ENCODE data around the gene MCF2L. TPM values are rescaled to one million over a fixed set of nuclear protein-coding genes. Genes with fewer than 3 reads are reported as not detected.

The MCF2L gene
- total RNA-seq, 1 experiment from 2014 or later: 9.5 TPM

DNA sequence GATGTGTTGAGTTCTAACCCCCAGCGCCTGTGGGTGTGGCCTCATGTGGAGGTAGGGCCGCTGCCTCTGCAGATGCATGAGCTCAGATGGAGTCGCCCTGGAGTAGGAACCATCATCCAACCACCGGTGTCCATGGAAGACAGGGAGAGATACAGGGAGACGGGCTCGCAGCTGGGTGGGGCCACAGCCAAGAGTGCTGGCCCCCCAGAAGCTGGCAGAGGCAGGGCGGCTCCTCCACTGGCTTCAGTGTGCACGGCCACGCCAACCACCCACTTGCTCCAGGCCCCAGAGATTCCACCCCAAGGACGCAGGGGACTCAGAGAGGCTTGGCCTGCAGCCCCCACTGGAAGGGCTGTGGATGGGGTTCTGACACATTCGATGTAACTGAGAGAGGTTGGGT is 5.4 kb upstream of the MCF2L start:
- Histone ChIP-seq H3K9me3 (ENCODE audit: low read depth, low read length, poor library complexity, severe bottlenecking) (no peaks in the 10 kb centered on the region), H3K4me3 (ENCODE audit: low read depth, low read length, poor library complexity, severe bottlenecking) (no peak overlapping the region), H3K36me3 (ENCODE audit: insufficient read depth, low read length, poor library complexity, severe bottlenecking) (no peaks in the 10 kb centered on the region), H3K27ac (ENCODE audit: low read depth, low read length, poor library complexity, severe bottlenecking) (no peak overlapping the region), H3K4me1 (ENCODE audit: insufficient read depth, low read length, poor library complexity, severe bottlenecking) (peaks cover 3% of the 10 kb centered on the region), H3K27me3 (replicated peaks; ENCODE audit: insufficient read depth, low read depth, low read length, poor library complexity) (peaks cover 30% of the 10 kb centered on the region)
- TF ChIP-seq, protein P1, sequence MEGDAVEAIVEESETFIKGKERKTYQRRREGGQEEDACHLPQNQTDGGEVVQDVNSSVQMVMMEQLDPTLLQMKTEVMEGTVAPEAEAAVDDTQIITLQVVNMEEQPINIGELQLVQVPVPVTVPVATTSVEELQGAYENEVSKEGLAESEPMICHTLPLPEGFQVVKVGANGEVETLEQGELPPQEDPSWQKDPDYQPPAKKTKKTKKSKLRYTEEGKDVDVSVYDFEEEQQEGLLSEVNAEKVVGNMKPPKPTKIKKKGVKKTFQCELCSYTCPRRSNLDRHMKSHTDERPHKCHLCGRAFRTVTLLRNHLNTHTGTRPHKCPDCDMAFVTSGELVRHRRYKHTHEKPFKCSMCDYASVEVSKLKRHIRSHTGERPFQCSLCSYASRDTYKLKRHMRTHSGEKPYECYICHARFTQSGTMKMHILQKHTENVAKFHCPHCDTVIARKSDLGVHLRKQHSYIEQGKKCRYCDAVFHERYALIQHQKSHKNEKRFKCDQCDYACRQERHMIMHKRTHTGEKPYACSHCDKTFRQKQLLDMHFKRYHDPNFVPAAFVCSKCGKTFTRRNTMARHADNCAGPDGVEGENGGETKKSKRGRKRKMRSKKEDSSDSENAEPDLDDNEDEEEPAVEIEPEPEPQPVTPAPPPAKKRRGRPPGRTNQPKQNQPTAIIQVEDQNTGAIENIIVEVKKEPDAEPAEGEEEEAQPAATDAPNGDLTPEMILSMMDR (conservative IDR thresholded peaks at IDR 0.05; ENCODE audit: low read depth, low read length): no peak
- TF ChIP-seq EZH2 (IDR thresholded peaks at IDR 0.05; ENCODE audit: borderline replicate concordance, low read depth, low read length, poor library complexity, severe bottlenecking): no peak
- DNase-seq (ENCODE audit: low spot score): no peak
- intact Hi-C loops (cut with micrococcal nuclease; ENCODE audit: unreplicated experiment): no loop called here
- BruUV-seq (replicated peaks): no TSS peak
- POLR2A ChIA-PET (ENCODE audit: low non-redundant PET): no interaction called here
- CTCF ChIA-PET: no interaction called here

DNA sequence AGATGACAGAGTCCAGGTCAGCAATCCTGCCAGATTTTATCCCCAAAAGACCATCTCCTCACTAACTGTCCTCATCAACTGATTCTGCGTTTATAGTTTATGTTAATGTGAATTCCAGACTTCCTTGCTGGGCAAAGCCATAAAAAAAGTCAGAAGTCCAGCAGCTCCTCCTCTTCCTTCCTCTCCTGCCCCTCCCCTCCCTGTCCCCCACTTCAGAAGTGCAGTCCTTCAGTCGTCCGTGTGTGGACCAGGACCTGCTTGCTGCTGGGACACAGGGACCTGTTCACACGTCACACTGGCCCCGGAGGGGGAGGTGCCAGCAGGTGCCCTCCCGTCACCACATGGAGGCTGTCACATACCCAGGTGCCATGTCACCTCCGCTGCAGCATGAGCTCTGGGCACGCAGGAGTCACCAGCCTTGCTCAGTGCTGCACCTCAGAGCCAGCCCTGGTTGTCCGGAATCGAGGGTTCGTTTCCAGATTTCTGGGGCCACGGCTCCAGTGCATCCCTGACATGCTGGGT is 4.0 kb upstream of the MCF2L start:
- DNase-seq (ENCODE audit: low spot score): no peak
- peaks cover 44% of the 10 kb centered on the region for H3K27me3 ChIP-seq (replicated peaks; ENCODE audit: insufficient read depth, low read depth, low read length, poor library complexity)
- CTCF ChIA-PET: no interaction called here
- no peak overlapping the region for H3K4me3 ChIP-seq (ENCODE audit: low read depth, low read length, poor library complexity, severe bottlenecking)
- peaks cover 5% of the 10 kb centered on the region for H3K4me1 ChIP-seq (ENCODE audit: insufficient read depth, low read length, poor library complexity, severe bottlenecking)
- no peaks in the 10 kb centered on the region for H3K36me3 ChIP-seq (ENCODE audit: insufficient read depth, low read length, poor library complexity, severe bottlenecking)
- intact Hi-C loops (cut with micrococcal nuclease; ENCODE audit: unreplicated experiment): no loop called here
- POLR2A ChIA-PET (ENCODE audit: low non-redundant PET): no interaction called here
- H3K9me3 ChIP-seq (ENCODE audit: low read depth, low read length, poor library complexity, severe bottlenecking): no peaks in the 10 kb centered on the region
- no peak for TF ChIP-seq EZH2 (IDR thresholded peaks at IDR 0.05; ENCODE audit: borderline replicate concordance, low read depth, low read length, poor library complexity, severe bottlenecking)
- TF ChIP-seq, protein P1 (conservative IDR thresholded peaks at IDR 0.05; ENCODE audit: low read depth, low read length): no peak
- no peak overlapping the region for H3K27ac ChIP-seq (ENCODE audit: low read depth, low read length, poor library complexity, severe bottlenecking)
- no TSS peak for BruUV-seq (replicated peaks)

DNA sequence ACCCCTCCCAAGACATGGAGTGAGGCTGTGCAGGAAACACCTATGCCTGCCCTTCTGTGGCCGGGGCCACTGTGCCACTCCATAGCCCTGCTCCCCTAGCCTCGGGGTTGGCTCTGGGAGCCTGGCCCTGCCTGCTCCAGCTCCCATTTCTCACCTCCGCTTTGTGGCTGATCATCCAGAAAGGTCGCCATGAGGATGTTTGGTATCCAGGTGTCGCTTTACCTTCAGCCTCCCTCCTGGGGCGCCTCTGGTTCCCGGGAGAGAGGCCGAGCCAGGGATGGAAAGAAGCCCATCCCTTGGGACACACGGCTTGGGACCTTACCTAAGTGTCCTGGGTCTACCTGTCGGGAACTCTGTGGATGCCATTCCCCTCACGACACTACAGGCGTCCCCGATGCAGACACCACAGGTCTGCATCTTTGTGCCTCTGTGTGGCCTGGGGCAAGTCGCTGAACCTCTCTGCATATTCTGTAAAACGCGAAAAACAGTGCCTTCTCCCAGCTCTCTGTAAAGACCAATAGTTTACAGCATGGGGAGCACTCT is 3.4 kb upstream of the MCF2L start:
- no peak for TF ChIP-seq EZH2 (IDR thresholded peaks at IDR 0.05; ENCODE audit: borderline replicate concordance, low read depth, low read length, poor library complexity, severe bottlenecking)
- TF ChIP-seq, protein P1 (conservative IDR thresholded peaks at IDR 0.05; ENCODE audit: low read depth, low read length): no peak
- DNase-seq (ENCODE audit: low spot score): no peak
- Histone ChIP-seq H3K4me3 (ENCODE audit: low read depth, low read length, poor library complexity, severe bottlenecking) (no peak overlapping the region), H3K27ac (ENCODE audit: low read depth, low read length, poor library complexity, severe bottlenecking) (no peak overlapping the region), H3K4me1 (ENCODE audit: insufficient read depth, low read length, poor library complexity, severe bottlenecking) (peaks cover 5% of the 10 kb centered on the region), H3K27me3 (replicated peaks; ENCODE audit: insufficient read depth, low read depth, low read length, poor library complexity) (peaks cover 50% of the 10 kb centered on the region), H3K36me3 (ENCODE audit: insufficient read depth, low read length, poor library complexity, severe bottlenecking) (no peaks in the 10 kb centered on the region), H3K9me3 (ENCODE audit: low read depth, low read length, poor library complexity, severe bottlenecking) (no peaks in the 10 kb centered on the region)
- CTCF ChIA-PET: no interaction called here
- intact Hi-C loops (cut with micrococcal nuclease; ENCODE audit: unreplicated experiment): no loop called here
- BruUV-seq (replicated peaks): no TSS peak
- POLR2A ChIA-PET (ENCODE audit: low non-redundant PET): no interaction called here
